ENCODE data around the gene HADHB. TPM values are rescaled to one million over a fixed set of nuclear protein-coding genes. Genes with fewer than 3 reads are reported as not detected.

The HADHB gene
- total and polyA plus RNA-seq, 2 of the 13 experiments (the other 11 are each of a cell fraction or from before 2014, with no cell fraction given): 112 to 238 TPM

- intact Hi-C loops (cut with micrococcal nuclease; ENCODE audit: unreplicated experiment) (no loop called here), in situ Hi-C loops (cut with HindIII; ENCODE audit: extremely low pct_ligation_motif_present, low pct_unique_long_range_greater_than_20kb) (no loop called here)
- CTCF ChIA-PET (ENCODE audit: low intra/inter-chr PET ratio, low total read pairs): no interaction called here
- Histone ChIP-seq H4K20me1 (ENCODE audit: insufficient read depth, low read length) (peaks cover 2% of the 10 kb centered on the region), H3K36me3 (replicated peaks in 1 of 2; ENCODE audit: control insufficient read depth in 1 of 2, insufficient read depth in 2 of 2, low read length in 2 of 2) (peaks cover 0 to 9% of the 10 kb centered on the region in 2 experiments; a peak in 3 of 5 replicates), H3K4me3 (replicated peaks in 1 of 3; ENCODE audit: insufficient read depth in 1 of 3, low read depth in 2 of 3, low read length in 3 of 3) (no peak overlapping the region), H3K27ac (ENCODE audit: extremely low read length, insufficient read depth, low read length) (no peak overlapping the region), H3K27me3 (ENCODE audit: control insufficient read depth in 1 of 2, insufficient read depth in 2 of 2, low read length in 2 of 2) (no peaks in the 10 kb centered on the region), H3K4me1 (ENCODE audit: insufficient read depth, low read length) (peaks cover 42% of the 10 kb centered on the region), H2AFZ (ENCODE audit: low read length) (no peak overlapping the region), H3K79me2 (ENCODE audit: insufficient read depth, low read length) (peaks cover 73% of the 10 kb centered on the region), H3K9me3 (ENCODE audit: low read length) (no peaks in the 10 kb centered on the region), H3K9ac (ENCODE audit: insufficient read depth, low read depth, low read length) (no peak overlapping the region), H3K4me2 (ENCODE audit: low read depth, low read length) (no peak overlapping the region)
- POLR2A ChIA-PET: interaction anchor here (0.6 to 1.2 kb wide), 2 partner anchors 22 to 94 kb away, joined by 3 read pairs; partner anchors contain the start of gene SELENOI
- no peak for FAIRE-seq
- DNase-seq (ENCODE audit: low spot score): no peak
- ATAC-seq: peak; percentile 44
- 91% methylated on average over 3 of the region's 3 CpGs for WGBS (ENCODE audit: low lambda C conversion rate)
- BruUV-seq (replicated peaks): no TSS peak
- TF ChIP-seq ZBTB33 (CRISPR knock-in tag; IDR thresholded peaks at IDR 0.05): 0 out of 2 replicates have a peak, but pooled peaks have one; percentile 33
- no peak for TF ChIP-seq FUBP1 (CRISPR knock-in tag; IDR thresholded peaks at IDR 0.05; ENCODE audit: borderline replicate concordance)
- TF ChIP-seq ZNF781 (CRISPR knock-in tag; IDR thresholded peaks at IDR 0.05; ENCODE audit: borderline replicate concordance, not compliant biosample characterization): no peak
- TF ChIP-seq FLYWCH1 (CRISPR knock-in tag; IDR thresholded peaks at IDR 0.05): no peak
- no peak for TF ChIP-seq MIXL1 (CRISPR knock-in tag; IDR thresholded peaks at IDR 0.05)
- TF ChIP-seq SALL2 (CRISPR knock-in tag; IDR thresholded peaks at IDR 0.05): no peak
- no peak for TF ChIP-seq CCAR2 (optimal IDR thresholded peaks at IDR 0.05; ENCODE audit: low read depth, low read length)
- TF ChIP-seq ZNF597 (CRISPR knock-in tag; IDR thresholded peaks at IDR 0.05): no peak
Measured at GRCh38 chr2:26251893-26252292, 7.2 kb downstream of the HADHB start.
